ENCODE measurements around the gene NOS3.
A peak's percentile ranks its signal among the peaks of the same experiment; 100 is the strongest.

Gene NOS3

GRCh38 chr7:150990416-150991186 is at the start of gene NOS3:
Gene NOS3, plus strand, starts transcription at chr7:150991017. Its CDS starts 2,787 bp downstream, at chr7:150993804.
- no peak for DNase-seq

- DNase-seq, result no peak
These were observed 49.3 kb upstream of the NOS3 start for GRCh38 chr7:150941351-150942000.

GRCh38 chr7:150942001-150942590 is 48.7 kb upstream of the NOS3 start:
- DNase-seq, result peak; percentile 20

GRCh38 chr7:150942591-150943452 is 48.0 kb upstream of the NOS3 start:
- no peak for DNase-seq

- no peak for DNase-seq
These were observed 47.4 kb upstream of the NOS3 start for GRCh38 chr7:150943453-150943814.

GRCh38 chr7:150944066-150945042 is 46.5 kb upstream of the NOS3 start:
- no peak for DNase-seq

- no peak for DNase-seq
These were observed 45.5 kb upstream of the NOS3 start for GRCh38 chr7:150945171-150945852.

GRCh38 chr7:150945853-150946420 is 44.9 kb upstream of the NOS3 start:
- no peak for DNase-seq

GRCh38 chr7:150946421-150947240 is 44.2 kb upstream of the NOS3 start:
- DNase-seq, result no peak

- no peak for DNase-seq
These were observed 43.5 kb upstream of the NOS3 start for GRCh38 chr7:150947241-150947745.

- no peak for DNase-seq
These were observed 42.8 kb upstream of the NOS3 start for GRCh38 chr7:150947761-150948651.

GRCh38 chr7:150948791-150949251 is 42.0 kb upstream of the NOS3 start:
- DNase-seq, result no peak

- DNase-seq, result no peak
These were observed 41.3 kb upstream of the NOS3 start for GRCh38 chr7:150949564-150949963.

GRCh38 chr7:150949971-150950491 is 40.8 kb upstream of the NOS3 start:
- no peak for DNase-seq

- DNase-seq, result no peak
These were observed 40.2 kb upstream of the NOS3 start for GRCh38 chr7:150950496-150951180.

GRCh38 chr7:150951181-150951520 is 39.7 kb upstream of the NOS3 start:
- no peak for DNase-seq

GRCh38 chr7:150951521-150951920 is 39.3 kb upstream of the NOS3 start:
- DNase-seq, result no peak

All from GDM1 (cell line).